ENCODE measurements around the gene DSC3. TPM values are rescaled to one million over a fixed set of nuclear protein-coding genes. Genes with fewer than 3 reads are reported as not detected.

DSC3 gene
- 5.7 TPM for total RNA-seq

- DNase-seq (ENCODE audit: low spot score), result peak; percentile 49
Measured at GRCh38 chr18:31042406-31043181, at the start of gene DSC3. Gene DSC3 (minus strand): TSS chr18:31042742. CDS start chr18:31042660, 82 bp downstream.

GRCh38 chr18:31091350-31091749 lies 48.8 kb upstream of the DSC3 start:
- no peak for DNase-seq (ENCODE audit: low spot score)

- DNase-seq (ENCODE audit: low spot score), result no peak
Measured at GRCh38 chr18:31088532-31088931, 46.0 kb upstream of the DSC3 start.

GRCh38 chr18:31079973-31080372 lies 37.4 kb upstream of the DSC3 start:
- DNase-seq (ENCODE audit: low spot score), result no peak

- no peak for DNase-seq (ENCODE audit: low spot score)
Measured at GRCh38 chr18:31077878-31078277, 35.3 kb upstream of the DSC3 start.

GRCh38 chr18:31072175-31072574 lies 29.6 kb upstream of the DSC3 start:
- no peak for DNase-seq (ENCODE audit: low spot score)

GRCh38 chr18:31070206-31070605 lies 27.7 kb upstream of the DSC3 start:
- DNase-seq (ENCODE audit: low spot score), result no peak

- DNase-seq (ENCODE audit: low spot score), result no peak
Measured at GRCh38 chr18:31066266-31066665, 23.7 kb upstream of the DSC3 start.

- no peak for DNase-seq (ENCODE audit: low spot score)
Measured at GRCh38 chr18:31065036-31065773, 22.7 kb upstream of the DSC3 start.

- no peak for DNase-seq (ENCODE audit: low spot score)
Measured at GRCh38 chr18:31064130-31064529, 21.6 kb upstream of the DSC3 start.

- no peak for DNase-seq (ENCODE audit: low spot score)
Measured at GRCh38 chr18:31061945-31062344, 19.4 kb upstream of the DSC3 start.

- no peak for DNase-seq (ENCODE audit: low spot score)
Measured at GRCh38 chr18:31058897-31059296, 16.4 kb upstream of the DSC3 start.

GRCh38 chr18:31057917-31058316 lies 15.4 kb upstream of the DSC3 start:
- DNase-seq (ENCODE audit: low spot score), result no peak

- no peak for DNase-seq (ENCODE audit: low spot score)
Measured at GRCh38 chr18:31057051-31057450, 14.5 kb upstream of the DSC3 start.

GRCh38 chr18:31056296-31056695 lies 13.8 kb upstream of the DSC3 start:
- no peak for DNase-seq (ENCODE audit: low spot score)

- DNase-seq (ENCODE audit: low spot score), result no peak
Measured at GRCh38 chr18:31050635-31051034, 8.1 kb upstream of the DSC3 start.

- DNase-seq (ENCODE audit: low spot score), result no peak
Measured at GRCh38 chr18:31049189-31049588, 6.6 kb upstream of the DSC3 start.

GRCh38 chr18:31048216-31048615 lies 5.7 kb upstream of the DSC3 start:
- DNase-seq (ENCODE audit: low spot score), result no peak

GRCh38 chr18:31046916-31047315 lies 4.4 kb upstream of the DSC3 start:
- no peak for DNase-seq (ENCODE audit: low spot score)

- no peak for DNase-seq (ENCODE audit: low spot score)
Measured at GRCh38 chr18:31045599-31045998, 3.1 kb upstream of the DSC3 start.

GRCh38 chr18:31044926-31045325 lies 2.4 kb upstream of the DSC3 start:
- DNase-seq (ENCODE audit: low spot score), result no peak

- DNase-seq (ENCODE audit: low spot score), result no peak
Measured at GRCh38 chr18:31043709-31044108, 1.2 kb upstream of the DSC3 start.

GRCh38 chr18:31042084-31042405 lies 497 bp downstream of the DSC3 start:
- DNase-seq (ENCODE audit: low spot score), result no peak

All from ureter (tissue), 1 donor.